ENCODE data around the gene PRR5L.

The PRR5L gene

GRCh38 chr11:36388071-36388470 is 92.0 kb downstream of the PRR5L start:
- Histone ChIP-seq H3K9me2 (replicated peaks; ENCODE audit: insufficient read depth, low read length) (no peaks in the 10 kb centered on the region), H3F3A (ENCODE audit: insufficient read depth) (no peaks in the 10 kb centered on the region), H3K79me2 (ENCODE audit: insufficient read depth, low read length) (no peaks in the 10 kb centered on the region), H2AFZ (ENCODE audit: low read depth, low read length, severe bottlenecking) (no peak overlapping the region), H3K4me3 (ENCODE audit: insufficient read depth, low read length, poor library complexity, severe bottlenecking) (no peak overlapping the region), H3K9ac (ENCODE audit: low read length) (no peak overlapping the region), H3K27ac (ENCODE audit: low read depth, low read length) (no peak overlapping the region), H3K36me3 (ENCODE audit: low read length) (no peaks in the 10 kb centered on the region), H3K4me2 (ENCODE audit: low read depth, low read length, poor library complexity, severe bottlenecking) (no peak overlapping the region), H4K20me1 (ENCODE audit: low read depth, low read length) (no peaks in the 10 kb centered on the region), H3K9me3 (ENCODE audit: insufficient read depth, low read length) (no peaks in the 10 kb centered on the region), H3K27me3 (ENCODE audit: low read length) (no peaks in the 10 kb centered on the region)
- TF ChIP-seq, protein P1, sequence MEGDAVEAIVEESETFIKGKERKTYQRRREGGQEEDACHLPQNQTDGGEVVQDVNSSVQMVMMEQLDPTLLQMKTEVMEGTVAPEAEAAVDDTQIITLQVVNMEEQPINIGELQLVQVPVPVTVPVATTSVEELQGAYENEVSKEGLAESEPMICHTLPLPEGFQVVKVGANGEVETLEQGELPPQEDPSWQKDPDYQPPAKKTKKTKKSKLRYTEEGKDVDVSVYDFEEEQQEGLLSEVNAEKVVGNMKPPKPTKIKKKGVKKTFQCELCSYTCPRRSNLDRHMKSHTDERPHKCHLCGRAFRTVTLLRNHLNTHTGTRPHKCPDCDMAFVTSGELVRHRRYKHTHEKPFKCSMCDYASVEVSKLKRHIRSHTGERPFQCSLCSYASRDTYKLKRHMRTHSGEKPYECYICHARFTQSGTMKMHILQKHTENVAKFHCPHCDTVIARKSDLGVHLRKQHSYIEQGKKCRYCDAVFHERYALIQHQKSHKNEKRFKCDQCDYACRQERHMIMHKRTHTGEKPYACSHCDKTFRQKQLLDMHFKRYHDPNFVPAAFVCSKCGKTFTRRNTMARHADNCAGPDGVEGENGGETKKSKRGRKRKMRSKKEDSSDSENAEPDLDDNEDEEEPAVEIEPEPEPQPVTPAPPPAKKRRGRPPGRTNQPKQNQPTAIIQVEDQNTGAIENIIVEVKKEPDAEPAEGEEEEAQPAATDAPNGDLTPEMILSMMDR (IDR thresholded peaks at IDR 0.05; ENCODE audit: insufficient read depth, low read length, poor library complexity, severe bottlenecking) = no peak

DNA sequence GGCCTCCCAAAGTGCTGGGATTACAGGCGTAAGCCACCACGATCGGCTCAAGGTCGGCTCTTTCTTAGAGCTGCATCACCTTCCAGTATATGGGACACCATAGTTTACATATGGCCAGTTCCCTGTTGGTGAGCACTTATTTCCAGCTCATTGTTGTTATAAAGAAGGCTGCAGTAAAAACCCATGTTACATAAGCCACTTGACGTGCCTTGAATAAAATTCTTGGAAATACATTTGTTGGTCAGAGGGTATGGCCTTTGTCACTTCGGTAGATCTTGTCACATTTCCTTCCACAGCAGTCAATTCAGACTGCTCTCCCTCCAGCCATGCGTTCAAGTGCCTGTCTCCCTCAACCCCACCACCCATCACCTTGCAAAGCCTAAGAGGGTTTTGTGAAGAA is 92.9 kb downstream of the PRR5L start:
- H2AFZ ChIP-seq (ENCODE audit: low read depth, low read length, severe bottlenecking) = no peak overlapping the region

GRCh38 chr11:36389811-36390210 is 93.7 kb downstream of the PRR5L start:
- H3K27ac ChIP-seq (ENCODE audit: low read depth, low read length) = no peak overlapping the region
- no peaks in the 10 kb centered on the region for H3K9me3 ChIP-seq (ENCODE audit: insufficient read depth, low read length)
- H4K20me1 ChIP-seq (ENCODE audit: low read depth, low read length) = no peaks in the 10 kb centered on the region
- no peak overlapping the region for H2AFZ ChIP-seq (ENCODE audit: low read depth, low read length, severe bottlenecking)
- H3K4me2 ChIP-seq (ENCODE audit: low read depth, low read length, poor library complexity, severe bottlenecking) = no peak overlapping the region
- no peaks in the 10 kb centered on the region for H3K79me2 ChIP-seq (ENCODE audit: insufficient read depth, low read length)
- H3K36me3 ChIP-seq (ENCODE audit: low read length) = no peaks in the 10 kb centered on the region
- TF ChIP-seq, protein P1 (IDR thresholded peaks at IDR 0.05; ENCODE audit: insufficient read depth, low read length, poor library complexity, severe bottlenecking) = no peak
- no peak for TF ChIP-seq EZH2phosphoT487 (conservative IDR thresholded peaks at IDR 0.05; ENCODE audit: low read length)
- H3K4me3 ChIP-seq (ENCODE audit: insufficient read depth, low read length, poor library complexity, severe bottlenecking) = no peak overlapping the region
- no peak overlapping the region for H3K9ac ChIP-seq (ENCODE audit: low read length)
- H3F3A ChIP-seq (ENCODE audit: insufficient read depth) = no peaks in the 10 kb centered on the region
- no peaks in the 10 kb centered on the region for H3K27me3 ChIP-seq (ENCODE audit: low read length)
- no peaks in the 10 kb centered on the region for H3K9me2 ChIP-seq (replicated peaks; ENCODE audit: insufficient read depth, low read length)

More for the DNA sequence above, 92.9 kb downstream of the PRR5L start:
- no peaks in the 10 kb centered on the region for H3K79me2 ChIP-seq (ENCODE audit: insufficient read depth, low read length)
- no peaks in the 10 kb centered on the region for H3K9me2 ChIP-seq (replicated peaks; ENCODE audit: insufficient read depth, low read length)
- H3K27me3 ChIP-seq (ENCODE audit: low read length) = no peaks in the 10 kb centered on the region
- H3K4me3 ChIP-seq (ENCODE audit: insufficient read depth, low read length, poor library complexity, severe bottlenecking) = no peak overlapping the region
- no peak overlapping the region for H3K4me2 ChIP-seq (ENCODE audit: low read depth, low read length, poor library complexity, severe bottlenecking)
- no peaks in the 10 kb centered on the region for H4K20me1 ChIP-seq (ENCODE audit: low read depth, low read length)
- H3K9ac ChIP-seq (ENCODE audit: low read length) = no peak overlapping the region
- H3K27ac ChIP-seq (ENCODE audit: low read depth, low read length) = no peak overlapping the region
- no peaks in the 10 kb centered on the region for H3K9me3 ChIP-seq (ENCODE audit: insufficient read depth, low read length)
- H3K36me3 ChIP-seq (ENCODE audit: low read length) = no peaks in the 10 kb centered on the region
- no peak for TF ChIP-seq EZH2phosphoT487 (conservative IDR thresholded peaks at IDR 0.05; ENCODE audit: low read length)
- TF ChIP-seq, protein P1 (IDR thresholded peaks at IDR 0.05; ENCODE audit: insufficient read depth, low read length, poor library complexity, severe bottlenecking) = no peak
- H3F3A ChIP-seq (ENCODE audit: insufficient read depth) = no peaks in the 10 kb centered on the region

Measured in SU-DHL-6 (cell line).